Type B pancreatic cell (in vitro differentiated cells): ENCODE measurements around the gene NCEH1. TPM values are rescaled to one million over a fixed set of nuclear protein-coding genes. Genes with fewer than 3 reads are reported as not detected.
"Not testable (repeated sequence)": the region's sequence is repeated elsewhere in the genome, so short reads cannot be mapped to it uniquely, and the experiment has no call there.

Source experiments
- DNase-seq: peaks from one replicate; pipeline ENCODE4 v3.0.0; 2021; ENCODE audit warnings: mixed read lengths; ENCODE audit not compliant: unreplicated experiment; ENCODE audit errors: extremely low spot score
- H3K27ac Mint-ChIP-seq: 2 replicates; pipeline ENCODE4 v1.8.0; 2021; ENCODE audit warnings: mild to moderate bottlenecking, mixed read lengths
- H3K27me3 Mint-ChIP-seq: 2 replicates; pipeline ENCODE4 v1.8.0; 2021; ENCODE audit warnings: mixed read lengths
- H3K36me3 Mint-ChIP-seq: 2 replicates; pipeline ENCODE4 v1.8.0; 2021; ENCODE audit warnings: mixed read lengths
- H3K4me1 Mint-ChIP-seq: one replicate; pipeline ENCODE4 v1.8.0; 2021; ENCODE audit warnings: mixed read lengths; ENCODE audit not compliant: unreplicated experiment
- H3K4me3 Mint-ChIP-seq: 2 replicates; pipeline ENCODE4 v1.8.0; 2021; ENCODE audit warnings: mild to moderate bottlenecking, mixed read lengths
- H3K9me3 Mint-ChIP-seq: 2 replicates; pipeline ENCODE4 v1.8.0; 2021; ENCODE audit warnings: mixed read lengths
- CTCF ChIP-seq: fragments of 200-600 bp; sonication (generic); conservative IDR thresholded peaks from 2 replicates; pipeline ENCODE4 v1.5.0; 2021; ENCODE audit warnings: antibody characterized with exemption, mild to moderate bottlenecking
- total RNA-seq: library from RNA; stranded (reverse); gene quantifications from 2 replicates; pipeline ENCODE4 v1.2.1, GENCODE V29; 2021; ENCODE audit warnings: low replicate concordance

NCEH1 gene
- total RNA-seq, 1 donor from 2014 or later: 7.0 TPM

GRCh38 chr3:172675441-172676193, 35.2 kb downstream of the NCEH1 start:
- Mint-ChIP-seq H3K27me3 (no peaks in the 10 kb centered on the region), H3K36me3 (no peaks in the 10 kb centered on the region), H3K4me1 (peaks cover 9% of the 10 kb centered on the region), H3K9me3 (no peaks in the 10 kb centered on the region), H3K27ac (no peak overlapping the region), H3K4me3 (no peak overlapping the region)
- TF ChIP-seq CTCF: peak; percentile 90
- no peak for DNase-seq

GRCh38 chr3:172673210-172673679, 37.6 kb downstream of the NCEH1 start:
- no peak for DNase-seq
- Mint-ChIP-seq H3K4me3 (no peak overlapping the region), H3K9me3 (no peaks in the 10 kb centered on the region), H3K27me3 (no peaks in the 10 kb centered on the region), H3K36me3 (no peaks in the 10 kb centered on the region), H3K4me1 (peaks cover 8% of the 10 kb centered on the region), H3K27ac (no peak overlapping the region)
- peak; percentile 81 for TF ChIP-seq CTCF

- peaks cover 7% of the 10 kb centered on the region for H3K4me1 Mint-ChIP-seq
- TF ChIP-seq CTCF: no peak
- peaks cover 8% of the 10 kb centered on the region for H3K9me3 Mint-ChIP-seq
- H3K27ac Mint-ChIP-seq: no peak overlapping the region
- H3K36me3 Mint-ChIP-seq: peaks cover 6% of the 10 kb centered on the region
- no peak for DNase-seq
- no peak overlapping the region for H3K4me3 Mint-ChIP-seq
- no peaks in the 10 kb centered on the region for H3K27me3 Mint-ChIP-seq
Observed at GRCh38 chr3:172669021-172669420, 41.8 kb downstream of the NCEH1 start.

GRCh38 chr3:172666873-172667694, 43.8 kb downstream of the NCEH1 start:
- TF ChIP-seq CTCF: peak; percentile 89
- Mint-ChIP-seq H3K4me3 (peak overlapping the region; percentile 21), H3K27ac (peak overlapping the region; percentile 7), H3K9me3 (peaks cover 8% of the 10 kb centered on the region), H3K4me1 (peaks cover 7% of the 10 kb centered on the region), H3K27me3 (no peaks in the 10 kb centered on the region), H3K36me3 (peaks cover 6% of the 10 kb centered on the region)
- peak; percentile 74 for DNase-seq

- H3K27me3 Mint-ChIP-seq: no peaks in the 10 kb centered on the region
- peaks cover 6% of the 10 kb centered on the region for H3K36me3 Mint-ChIP-seq
- DNase-seq: no peak
- H3K9me3 Mint-ChIP-seq: peaks cover 8% of the 10 kb centered on the region
- H3K4me3 Mint-ChIP-seq: peak overlapping the region; percentile 21
- peaks cover 7% of the 10 kb centered on the region for H3K4me1 Mint-ChIP-seq
- peak overlapping the region; percentile 7 for H3K27ac Mint-ChIP-seq
- no peak for TF ChIP-seq CTCF
Observed at GRCh38 chr3:172666181-172666872, 44.5 kb downstream of the NCEH1 start.

GRCh38 chr3:172665510-172665909, 45.4 kb downstream of the NCEH1 start:
- DNase-seq, H3K4me1 Mint-ChIP-seq, H3K36me3 Mint-ChIP-seq, H3K9me3 Mint-ChIP-seq, H3K27me3 Mint-ChIP-seq, H3K27ac Mint-ChIP-seq, H3K4me3 Mint-ChIP-seq: not testable (repeated sequence)

- not testable (repeated sequence) for H3K27me3 Mint-ChIP-seq, DNase-seq, H3K36me3 Mint-ChIP-seq, H3K27ac Mint-ChIP-seq, H3K4me1 Mint-ChIP-seq, H3K4me3 Mint-ChIP-seq, H3K9me3 Mint-ChIP-seq
Observed at GRCh38 chr3:172660421-172660820, 50.4 kb downstream of the NCEH1 start.
